H1 (cell line): ENCODE data around the gene MYRF. TPM values are rescaled to one million over a fixed set of nuclear protein-coding genes. Genes with fewer than 3 reads are reported as not detected.

Experiments
- CTCF ChIA-PET: fragments of 300-600 bp; sonication (Branson Sonifier 250); formaldehyde crosslinking; loops from one replicate; lab custom pipeline; 2021; ENCODE audit not compliant: partially characterized antibody; lab: Charles Lee
- POLR2A ChIA-PET: fragments of 300-600 bp; sonication (Branson Sonifier 250); formaldehyde crosslinking; loops from one replicate; lab custom pipeline; 2021; ENCODE audit warnings: inconsistent platforms; ENCODE audit not compliant: partially characterized antibody; lab: Charles Lee
- DNase-seq, 2 experiments: peaks; one replicate each; pipeline versions ENCODE4 v3.0.0 to v3.0.0-alpha.2; 2010 to 2022; ENCODE audit warnings: low spot score in 2 of 2, low read depth in 1 of 2, mixed read lengths in 1 of 2
- FAIRE-seq: peaks from 2 replicates; lab custom pipeline; 2011; peaks lifted over from hg19 to GRCh38; lab: Jason Lieb, UNC
- H2AFZ ChIP-seq: 2 replicates; pipeline ENCODE4 v1.8.1; 2012; ENCODE audit warnings: low read length, inconsistent platforms
- H2AK5ac ChIP-seq: 2 replicates; pipeline ENCODE4 v1.6.1; 2013; ENCODE audit warnings: low read depth, low read length
- H2BK120ac ChIP-seq: replicated peaks from 2 replicates; pipeline ENCODE3; 2013; ENCODE audit warnings: low read depth, low read length, inconsistent platforms
- H2BK12ac ChIP-seq: 2 replicates; pipeline ENCODE4 v1.6.1; 2013; ENCODE audit warnings: low read depth, low read length
- H2BK15ac ChIP-seq: 2 replicates; pipeline ENCODE4 v1.6.1; 2013; ENCODE audit warnings: low read length
- H2BK20ac ChIP-seq: 2 replicates; pipeline ENCODE4 v1.6.1; 2013; ENCODE audit warnings: low read length
- H2BK5ac ChIP-seq: 2 replicates; pipeline ENCODE4 v1.6.1; 2013; ENCODE audit warnings: low read depth, low read length
- H3K14ac ChIP-seq: 2 replicates; pipeline ENCODE4 v1.6.1; 2013; ENCODE audit warnings: inconsistent platforms; ENCODE audit not compliant: insufficient read length
- H3K18ac ChIP-seq: 2 replicates; pipeline ENCODE4 v1.6.1; 2013; ENCODE audit warnings: low read length; ENCODE audit errors: extremely low read depth
- H3K23ac ChIP-seq: 2 replicates; pipeline ENCODE4 v1.6.1; 2013; ENCODE audit warnings: inconsistent platforms; ENCODE audit not compliant: insufficient read length
- H3K23me2 ChIP-seq: 2 replicates; pipeline ENCODE4 v1.6.1; 2013; ENCODE audit warnings: low read depth, low read length
- H3K27ac ChIP-seq: 2 replicates; pipeline ENCODE4 v1.6.1; 2011; ENCODE audit warnings: low read depth, low read length, inconsistent platforms
- H3K27me3 ChIP-seq, 4 experiments: replicated peaks in 1 of 4; 1 replicate in 1 of 4; 2 replicates in 3 of 4; pipeline versions ENCODE4 v1.6.1 to v1.8.1; 2011 to 2013; ENCODE audit warnings: low read length in 3 of 4, mild to moderate bottlenecking in 3 of 4, inconsistent platforms in 2 of 4, mixed read lengths in 2 of 4, moderate library complexity in 1 of 4; ENCODE audit not compliant: control insufficient read depth in 3 of 4, insufficient read depth in 3 of 4; ENCODE audit errors: extremely low read depth in 1 of 4
- H3K36me3 ChIP-seq, 4 experiments: 2 replicates each; pipeline versions ENCODE4 v1.6.1 to v1.8.1; 2011 to 2013; ENCODE audit warnings: mild to moderate bottlenecking in 4 of 4, low read length in 3 of 4, moderate library complexity in 2 of 4, control low read depth in 1 of 4, inconsistent platforms in 1 of 4; ENCODE audit not compliant: insufficient read depth in 4 of 4, control insufficient read depth in 2 of 4
- H3K4ac ChIP-seq: replicated peaks from 2 replicates; pipeline ENCODE3; 2013; ENCODE audit warnings: low read length, low read depth, mixed read lengths, inconsistent platforms; ENCODE audit not compliant: insufficient read length
- H3K4me1 ChIP-seq, 4 experiments: replicated peaks in 1 of 4; 1 replicate in 1 of 4; 2 replicates in 3 of 4; pipeline versions ENCODE4 v1.6.1 to v1.8.1; 2011 to 2013; ENCODE audit warnings: low read length in 3 of 4, inconsistent platforms in 2 of 4, mixed read lengths in 1 of 4; ENCODE audit not compliant: insufficient read depth in 4 of 4, control insufficient read depth in 3 of 4
- H3K4me2 ChIP-seq, 2 experiments: 2 replicates each; pipeline versions ENCODE4 v1.6.1 to v1.8.1; 2011 to 2013; ENCODE audit warnings: low read depth in 2 of 2, low read length in 2 of 2, control low read depth in 1 of 2, inconsistent platforms in 1 of 2, mild to moderate bottlenecking in 1 of 2; ENCODE audit not compliant: insufficient read depth in 1 of 2
- H3K4me3 ChIP-seq, 4 experiments: fragments of 200-600, 300-600 bp in 1 of 4; sonication (generic), shearing (Covaris generic), sonication (Bioruptor Twin) in 1 of 4; 2 replicates each; pipeline versions ENCODE4 v1.5.1 to v1.8.1; 2011 to 2016; ENCODE audit warnings: low read length in 4 of 4, low read depth in 3 of 4, control low read depth in 2 of 4, inconsistent platforms in 2 of 4, mild to moderate bottlenecking in 2 of 4, mixed read lengths in 1 of 4, moderate library complexity in 1 of 4; ENCODE audit not compliant: insufficient read depth in 2 of 4; ENCODE audit errors: extremely low read depth in 1 of 4
- H3K56ac ChIP-seq: replicated peaks from 2 replicates; pipeline ENCODE3; 2013; ENCODE audit warnings: low read depth, mild to moderate bottlenecking, mixed read lengths, low read length, inconsistent platforms; ENCODE audit not compliant: insufficient read length
- H3K79me1 ChIP-seq: 2 replicates; pipeline ENCODE4 v1.6.1; 2013; ENCODE audit warnings: low read depth, low read length, control low read depth
- H3K79me2 ChIP-seq, 2 experiments: 2 replicates each; pipeline versions ENCODE4 v1.6.1 to v1.8.1; 2012 to 2013; ENCODE audit warnings: low read length in 2 of 2, mild to moderate bottlenecking in 2 of 2, inconsistent platforms in 1 of 2; ENCODE audit not compliant: insufficient read depth in 2 of 2, control insufficient read depth in 1 of 2
- H3K9ac ChIP-seq, 4 experiments: replicated peaks in 1 of 4; 1 replicate in 1 of 4; 2 replicates in 3 of 4; pipeline versions ENCODE4 v1.6.1 to v1.8.1; 2011 to 2013; ENCODE audit warnings: low read depth in 3 of 4, low read length in 3 of 4, control low read depth in 2 of 4, mild to moderate bottlenecking in 2 of 4, moderate library complexity in 2 of 4, inconsistent platforms in 1 of 4; ENCODE audit errors: extremely low read depth in 1 of 4
- H3K9me3 ChIP-seq, 2 experiments: 2 replicates each; pipeline versions ENCODE4 v1.6.1 to v1.8.1; 2012 to 2013; ENCODE audit warnings: mild to moderate bottlenecking in 2 of 2, moderate library complexity in 2 of 2, control low read depth in 1 of 2, inconsistent platforms in 1 of 2, low read depth in 1 of 2, low read length in 1 of 2, mixed read lengths in 1 of 2; ENCODE audit not compliant: insufficient read depth in 2 of 2
- H4K20me1 ChIP-seq, 2 experiments: replicated peaks in 1 of 2; 2 replicates each; pipeline versions ENCODE3 to v1.8.1; 2011 to 2013; ENCODE audit warnings: inconsistent platforms in 2 of 2, low read length in 2 of 2, mild to moderate bottlenecking in 1 of 2; ENCODE audit not compliant: insufficient read depth in 2 of 2, control insufficient read depth in 1 of 2
- H4K5ac ChIP-seq: 2 replicates; pipeline ENCODE4 v1.6.1; 2013; ENCODE audit warnings: low read length, low read depth, mixed read lengths, inconsistent platforms; ENCODE audit not compliant: insufficient read length
- H4K8ac ChIP-seq: 2 replicates; pipeline ENCODE4 v1.8.0; 2013; ENCODE audit warnings: mild to moderate bottlenecking, moderate library complexity, low read length, inconsistent platforms; ENCODE audit not compliant: insufficient read depth; ENCODE audit errors: extremely low read depth
- H4K91ac ChIP-seq: replicated peaks from 2 replicates; pipeline ENCODE3; 2013; ENCODE audit warnings: low read length, mixed read lengths, inconsistent platforms; ENCODE audit not compliant: insufficient read length
- ATF3 ChIP-seq: IDR thresholded peaks from 2 replicates; pipeline ENCODE4 v1.6.1; 2011; ENCODE audit warnings: low read depth, mild to moderate bottlenecking, low read length; ENCODE audit not compliant: insufficient read depth
- BACH1 ChIP-seq: IDR thresholded peaks from 2 replicates; pipeline ENCODE4 v1.6.1; 2012; ENCODE audit warnings: low read length, improper control_type of control experiment
- HDAC2 ChIP-seq, 2 experiments: fragments of 300-600 bp in 1 of 2; sonication (generic) in 1 of 2; IDR thresholded peaks; 2 replicates each; pipeline ENCODE4 v1.6.1; 2011 to 2012; ENCODE audit warnings: low read depth in 2 of 2, low read length in 2 of 2, mild to moderate bottlenecking in 2 of 2, moderate library complexity in 2 of 2, borderline replicate concordance in 1 of 2, inconsistent platforms in 1 of 2
- HDAC6 ChIP-seq: IDR thresholded peaks from one replicate; pipeline ENCODE4 v1.7.1; 2012; ENCODE audit warnings: low read depth, mild to moderate bottlenecking, inconsistent platforms, low read length, moderate library complexity
- KDM1A ChIP-seq: fragments of 200-600, 300-600 bp; sonication (generic); IDR thresholded peaks from 2 replicates; pipeline ENCODE4 v1.7.1; 2016; ENCODE audit warnings: mild to moderate bottlenecking, low read length, borderline replicate concordance
- NRF1 ChIP-seq: IDR thresholded peaks from 2 replicates; pipeline ENCODE4 v1.6.1; 2011; ENCODE audit warnings: mild to moderate bottlenecking, low read depth, low read length, improper control_type of control experiment
- PHF8 ChIP-seq: fragments of 200-600 bp; sonication (generic); conservative IDR thresholded peaks from 2 replicates; pipeline ENCODE4 v1.7.1; 2012; ENCODE audit warnings: low read depth, mild to moderate bottlenecking, inconsistent platforms, low read length, moderate library complexity
- SP4 ChIP-seq: IDR thresholded peaks from 2 replicates; pipeline ENCODE4 v1.6.1; 2012; ENCODE audit warnings: low read length, inconsistent platforms
- SRF ChIP-seq: IDR thresholded peaks from 2 replicates; pipeline ENCODE4 v1.6.1; 2011; ENCODE audit warnings: mild to moderate bottlenecking, low read depth, low read length, moderate library complexity
- TAF7 ChIP-seq: optimal IDR thresholded peaks from 2 replicates; pipeline ENCODE3; 2011; ENCODE audit warnings: low read depth, mild to moderate bottlenecking, inconsistent platforms, low read length, moderate library complexity, borderline replicate concordance
- TCF12 ChIP-seq: IDR thresholded peaks from 2 replicates; pipeline ENCODE4 v1.6.1; 2011; ENCODE audit warnings: low read depth, mild to moderate bottlenecking, low read length
- USF2 ChIP-seq: IDR thresholded peaks from 2 replicates; pipeline ENCODE4 v1.6.1; 2011; ENCODE audit warnings: low read length, improper control_type of control experiment
- YY1 ChIP-seq: IDR thresholded peaks from 2 replicates; pipeline ENCODE4 v1.6.1; 2011; ENCODE audit warnings: low read depth, mild to moderate bottlenecking, low read length
- WGBS, 2 experiments: shearing (Covaris generic) in 1 of 2; methylation state at CpG; one replicate each; pipeline versions ENCODE4 v1.1.6 to v1.1.7; 2013 to 2015; ENCODE audit warnings: low lambda C conversion rate in 2 of 2, mixed read lengths in 2 of 2, inconsistent platforms in 1 of 2, low coverage in 1 of 2, missing lambda C conversion rate in 1 of 2; ENCODE audit not compliant: insufficient replicate concordance in 2 of 2, insufficient coverage in 1 of 2, insufficient read length in 1 of 2; ENCODE audit errors: extremely low coverage in 1 of 2, missing lambda C conversion rate in 1 of 2; 5-methylcytosine and 5-hydroxymethylcytosine counted together
- polyA plus RNA-seq, 7 experiments: library from polyadenylated mRNA; depleted of rRNA in 3 of 7; stranded (reverse) in 5 of 7; unstranded in 2 of 7; fragments of >200 nt in 5 of 7; fragments of 200-250 nt in 2 of 7; gene quantifications; 1 replicate in 5 of 7; 2 replicates in 1 of 7; 4 replicates in 1 of 7; pipeline versions ENCODE4 v1.2.1 to v1.2.3, GENCODE V29; 2011 to 2013; ENCODE audit warnings: missing spikeins in 2 of 7, mixed read lengths in 2 of 7
- total RNA-seq: library from RNA; stranded (reverse); fragmentation: NEBNext Ultra II Directional; extraction: Animal tissue kit (Norgen Biotek cat#: 25700); gene quantifications from 2 replicates; pipeline ENCODE4 v1.2.1, GENCODE V29; 2021

Gene MYRF
- total and polyA plus RNA-seq, 2 of the 8 experiments (the other 6 are each of a cell fraction or from before 2014, with no cell fraction given) = 6.0 to 6.1 TPM

DNA sequence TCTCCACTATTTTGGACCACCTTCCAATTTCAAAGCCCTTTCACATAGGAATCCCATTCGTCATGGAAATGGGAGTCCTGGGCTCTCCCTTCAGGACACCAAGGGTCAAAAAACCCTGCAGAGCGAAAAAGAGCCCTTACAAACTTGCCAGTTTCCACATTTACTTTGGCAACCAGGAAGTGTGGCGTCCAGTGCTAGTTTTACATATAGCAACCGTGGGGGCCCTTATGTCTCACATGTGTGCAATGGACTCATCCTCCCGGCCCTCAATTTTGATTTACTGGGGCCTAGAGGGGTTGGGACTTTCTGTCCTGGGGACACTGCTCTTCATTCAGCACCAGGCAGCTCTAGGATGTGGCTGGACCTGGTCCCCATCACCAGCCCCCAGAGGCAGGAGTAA lies 38.5 kb upstream of the MYRF start:
- no peak overlapping the region for H4K5ac ChIP-seq
- no peak overlapping the region for H3K9ac ChIP-seq
- H3K23ac ChIP-seq = no peak overlapping the region
- no peaks in the 10 kb centered on the region for H3K27me3 ChIP-seq
- no peak overlapping the region for H3K27ac ChIP-seq
- H2BK15ac ChIP-seq = no peak overlapping the region
- no peaks in the 10 kb centered on the region for H3K79me1 ChIP-seq
- H4K91ac ChIP-seq = no peak overlapping the region
- H2BK20ac ChIP-seq = no peak overlapping the region
- no peak overlapping the region for H3K4ac ChIP-seq
- H3K4me2 ChIP-seq = no peak overlapping the region
- H2BK12ac ChIP-seq = no peak overlapping the region
- no peaks in the 10 kb centered on the region for H4K20me1 ChIP-seq
- no peak overlapping the region for H2BK120ac ChIP-seq
- FAIRE-seq (no peak), DNase-seq (no peak)
- 63% methylated on average over 5 of the region's 5 CpGs; no CpG with 5 or more reads in 1 of the 2 experiments for WGBS, 2 experiments
- no peak overlapping the region for H3K56ac ChIP-seq
- H3K23me2 ChIP-seq = peaks cover 2% of the 10 kb centered on the region
- no peak overlapping the region for H2AFZ ChIP-seq
- CTCF ChIA-PET = interaction anchor here (0.8 to 7.9 kb wide), 8 partner anchors 9 to 132 kb away, joined by 3 to 47 read pairs (median 4); no protein-coding TSS in a partner anchor
- no peak overlapping the region for H4K8ac ChIP-seq
- H2AK5ac ChIP-seq = no peak overlapping the region
- H3K4me1 ChIP-seq = peaks cover 0 to 36% (median 27%) of the 10 kb centered on the region in 4 experiments; a peak in 6 of 7 replicates
- H3K79me2 ChIP-seq = no peaks in the 10 kb centered on the region
- POLR2A ChIA-PET = interaction anchor here (1.0 kb wide), 1 partner anchor 115 kb away, joined by 3 read pairs; no protein-coding TSS in a partner anchor
- no peak overlapping the region for H3K4me3 ChIP-seq
- no peak overlapping the region for H3K14ac ChIP-seq
- no peak overlapping the region for H2BK5ac ChIP-seq
- no peaks in the 10 kb centered on the region for H3K36me3 ChIP-seq
- no peak overlapping the region for H3K18ac ChIP-seq
- H3K9me3 ChIP-seq = no peaks in the 10 kb centered on the region
- TF ChIP-seq SP4 = no peak
- no peak for TF ChIP-seq TAF7
- no peak for TF ChIP-seq TCF12
- TF ChIP-seq YY1 = no peak
- TF ChIP-seq BACH1 = no peak
- TF ChIP-seq KDM1A = no peak
- no peak for TF ChIP-seq USF2
- TF ChIP-seq ATF3 = no peak
- TF ChIP-seq NRF1 = no peak
- TF ChIP-seq PHF8 = no peak
- no peak for TF ChIP-seq HDAC2 (IDR thresholded peaks at IDR 0.05; ENCODE audit: borderline replicate concordance in 1 of 2, low read depth in 2 of 2, low read length in 2 of 2)
- TF ChIP-seq SRF = no peak
- no peak for TF ChIP-seq HDAC6
